HG02763 (cell line): ENCODE data around the gene JTB.
"Not testable (repeated sequence)": the region's sequence is repeated elsewhere in the genome, so short reads cannot be mapped to it uniquely, and the experiment has no call there.

ENCODE experiments used
- ATAC-seq: cut with Tn5 transposase; IDR thresholded peaks from one replicate; pipeline ENCODE4 v1.9.1; 2021; ENCODE audit warnings: mild to moderate bottlenecking, moderate library complexity; ENCODE audit not compliant: unreplicated experiment

The JTB gene

DNA sequence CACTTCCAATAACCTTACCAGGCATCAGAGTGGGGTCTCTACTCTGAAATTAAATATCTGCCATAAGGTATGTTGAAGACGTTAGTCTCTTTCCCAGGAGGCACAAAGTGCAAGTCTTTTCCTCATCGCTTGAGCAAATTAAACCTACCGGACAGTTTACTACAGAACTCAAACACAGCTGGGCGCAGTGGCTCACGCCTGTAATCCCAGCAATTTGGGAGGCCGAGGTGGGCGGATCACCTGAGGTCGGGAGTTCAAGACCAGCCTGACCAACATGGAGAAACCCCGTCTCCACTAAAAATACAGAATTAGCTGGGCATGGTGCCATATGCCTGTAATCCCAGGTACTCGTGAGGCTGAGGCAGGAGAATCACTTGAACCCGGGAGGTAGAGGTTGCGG lies 1.6 kb upstream of the JTB start:
- not testable (repeated sequence) for ATAC-seq

DNA sequence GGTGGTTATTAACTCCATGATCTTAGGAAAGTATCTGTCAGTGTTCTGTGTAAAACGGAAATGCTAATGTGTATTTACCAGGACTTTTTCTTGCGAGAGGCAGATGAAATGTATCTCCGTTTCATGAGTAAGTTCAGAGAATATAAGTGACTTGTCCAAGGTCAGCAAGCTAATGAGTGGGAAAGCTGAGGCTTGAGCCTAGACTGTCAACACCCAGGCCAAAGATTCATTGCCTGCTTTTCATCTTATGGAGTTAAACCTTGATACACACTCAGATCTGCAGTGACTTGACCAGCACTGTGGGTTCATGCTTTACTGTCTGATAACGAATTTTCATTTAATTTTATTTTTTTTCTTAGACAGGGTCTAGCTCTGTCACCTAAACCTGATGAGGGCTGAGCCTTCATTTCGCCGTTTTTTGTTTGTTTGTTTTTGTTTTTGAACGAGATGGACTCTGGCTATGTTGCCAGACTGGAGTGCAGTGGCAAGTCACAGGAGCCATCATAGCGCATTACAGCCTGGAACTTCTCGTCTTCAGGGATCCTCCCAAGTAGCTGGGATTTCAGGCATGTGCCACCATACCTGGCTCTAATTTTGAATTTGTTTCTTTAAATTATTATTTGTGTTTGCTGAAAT lies 918 bp upstream of the JTB start:
- ATAC-seq = no peak

DNA sequence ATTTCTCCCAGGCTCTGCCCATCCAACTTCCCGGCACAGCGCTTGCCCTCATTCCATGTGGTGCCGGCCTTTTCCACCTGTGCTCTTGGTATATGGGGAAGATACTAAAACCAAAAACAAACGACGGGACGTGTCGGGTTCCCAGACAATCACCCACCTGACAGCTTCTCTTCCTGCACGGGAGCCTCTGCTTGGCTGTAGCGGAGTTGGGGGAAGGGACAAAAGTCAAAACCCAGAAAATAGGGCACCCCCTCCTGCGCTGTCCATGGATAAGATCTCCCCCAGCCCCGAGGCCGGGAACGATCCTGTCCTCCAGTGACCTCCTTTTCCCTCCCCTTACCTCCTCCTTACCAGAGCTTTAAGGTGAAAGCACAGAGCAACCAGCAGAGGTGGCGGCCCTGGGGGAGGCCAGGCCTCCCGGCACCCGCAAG lies 640 bp downstream of the JTB start:
- ATAC-seq = no peak

DNA sequence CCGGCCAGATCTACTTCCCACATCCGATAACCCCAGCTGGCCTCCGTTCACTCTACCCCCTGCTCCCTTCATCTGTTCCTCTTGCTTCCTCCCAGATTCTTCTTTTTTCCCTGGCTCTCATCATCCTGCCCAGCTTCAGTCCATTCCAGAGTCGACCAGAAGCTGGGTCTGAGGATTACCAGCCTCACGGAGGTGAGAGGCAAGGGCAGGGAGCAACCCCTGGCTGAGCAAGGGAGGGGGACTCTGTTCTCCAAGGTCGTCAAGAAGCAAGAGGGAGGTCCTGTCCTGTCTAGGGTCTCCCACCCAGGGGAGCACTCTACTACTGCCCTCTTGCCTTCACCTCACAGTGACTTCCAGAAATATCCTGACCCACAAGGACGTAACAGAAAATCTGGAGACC lies 3.9 kb downstream of the JTB start:
- ATAC-seq = no peak

DNA sequence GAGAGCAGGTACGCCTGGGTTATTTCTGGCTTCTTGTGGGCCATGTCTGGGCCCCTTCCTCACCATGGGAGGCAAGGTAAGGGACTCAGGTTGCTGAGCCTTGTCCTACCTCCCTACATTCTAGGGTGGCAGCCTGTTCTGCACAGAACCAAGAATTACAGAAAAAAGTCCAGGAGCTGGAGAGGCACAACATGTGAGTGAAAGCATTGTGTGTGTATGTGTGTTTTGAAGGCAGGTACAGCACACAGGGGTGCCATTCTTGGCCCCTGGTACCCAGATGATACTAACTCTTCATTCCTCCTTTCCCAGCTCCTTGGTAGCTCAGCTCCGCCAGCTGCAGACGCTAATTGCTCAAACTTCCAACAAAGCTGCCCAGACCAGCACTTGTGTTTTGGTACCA lies 4.4 kb downstream of the JTB start:
- no peak for ATAC-seq

DNA sequence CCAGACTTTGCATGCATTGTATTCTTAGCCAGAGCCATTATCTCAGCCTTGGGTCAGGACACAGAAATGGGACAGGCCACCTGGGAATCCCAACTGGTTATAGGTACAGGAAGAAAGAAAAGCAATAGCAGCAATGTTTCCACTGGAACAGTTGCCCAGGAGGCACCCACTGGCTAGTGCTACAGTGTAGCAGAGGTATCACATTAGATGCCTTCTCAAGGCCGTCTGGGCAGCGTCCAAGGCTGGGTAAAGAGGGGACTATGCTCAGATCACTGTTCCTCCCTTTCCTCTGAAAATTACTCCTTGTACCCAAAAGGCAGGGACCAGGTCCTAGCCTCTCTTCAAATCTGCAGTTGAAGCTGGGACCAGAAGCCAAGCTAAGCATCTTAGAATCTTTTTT lies 7.1 kb downstream of the JTB start:
- ATAC-seq = no peak

DNA sequence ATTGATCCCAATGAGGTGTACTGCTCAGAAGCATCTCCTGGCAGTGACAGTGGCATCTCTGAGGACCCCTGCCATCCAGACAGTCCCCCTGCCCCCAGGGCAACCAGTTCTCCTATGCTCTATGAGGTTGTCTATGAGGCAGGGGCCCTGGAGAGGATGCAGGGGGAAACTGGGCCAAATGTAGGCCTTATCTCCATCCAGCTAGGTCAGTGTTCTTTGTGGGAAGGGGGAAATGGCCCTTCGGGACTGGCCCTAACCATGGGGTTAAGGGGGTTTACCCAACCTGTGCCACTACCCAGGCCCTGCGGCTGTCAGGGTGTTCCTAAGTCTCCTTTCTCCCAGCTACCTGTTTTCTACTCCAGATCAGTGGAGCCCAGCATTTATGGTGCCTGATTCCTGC lies 8.5 kb downstream of the JTB start:
- ATAC-seq = no peak

DNA sequence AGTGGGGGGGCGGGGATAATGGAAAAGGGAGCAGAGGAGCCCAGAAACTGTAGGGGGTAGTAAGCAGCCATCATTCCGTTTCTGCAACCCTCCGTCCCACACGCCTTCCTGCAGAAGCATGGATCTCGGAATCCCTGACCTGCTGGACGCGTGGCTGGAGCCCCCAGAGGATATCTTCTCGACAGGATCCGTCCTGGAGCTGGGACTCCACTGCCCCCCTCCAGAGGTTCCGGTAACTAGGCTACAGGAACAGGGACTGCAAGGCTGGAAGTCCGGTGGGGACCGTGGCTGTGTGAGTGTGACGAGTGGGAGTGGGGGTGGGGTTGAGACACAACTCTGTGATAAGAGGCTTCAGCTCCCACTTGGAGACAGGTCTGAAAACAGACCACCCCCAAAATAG lies 9.1 kb downstream of the JTB start:
- ATAC-seq = no peak

DNA sequence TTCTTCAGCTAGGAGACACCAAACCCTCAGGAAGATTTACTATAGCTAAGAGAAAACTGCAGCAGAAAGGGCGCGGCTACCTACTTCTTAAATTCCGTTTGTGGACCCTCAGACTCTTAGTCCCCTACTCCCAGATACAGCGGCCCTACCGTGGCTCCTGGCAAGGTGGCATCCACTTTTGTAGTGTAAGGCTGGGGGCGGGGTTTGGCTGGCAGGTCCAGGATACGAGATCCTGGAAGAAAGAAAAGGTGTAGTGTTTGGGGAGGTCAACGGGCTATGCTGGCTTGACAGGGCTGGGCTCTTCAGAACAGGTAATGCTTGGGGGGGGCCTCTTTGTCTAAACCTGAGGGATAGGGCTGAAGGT lies 9.5 kb downstream of the JTB start:
- no peak for ATAC-seq

DNA sequence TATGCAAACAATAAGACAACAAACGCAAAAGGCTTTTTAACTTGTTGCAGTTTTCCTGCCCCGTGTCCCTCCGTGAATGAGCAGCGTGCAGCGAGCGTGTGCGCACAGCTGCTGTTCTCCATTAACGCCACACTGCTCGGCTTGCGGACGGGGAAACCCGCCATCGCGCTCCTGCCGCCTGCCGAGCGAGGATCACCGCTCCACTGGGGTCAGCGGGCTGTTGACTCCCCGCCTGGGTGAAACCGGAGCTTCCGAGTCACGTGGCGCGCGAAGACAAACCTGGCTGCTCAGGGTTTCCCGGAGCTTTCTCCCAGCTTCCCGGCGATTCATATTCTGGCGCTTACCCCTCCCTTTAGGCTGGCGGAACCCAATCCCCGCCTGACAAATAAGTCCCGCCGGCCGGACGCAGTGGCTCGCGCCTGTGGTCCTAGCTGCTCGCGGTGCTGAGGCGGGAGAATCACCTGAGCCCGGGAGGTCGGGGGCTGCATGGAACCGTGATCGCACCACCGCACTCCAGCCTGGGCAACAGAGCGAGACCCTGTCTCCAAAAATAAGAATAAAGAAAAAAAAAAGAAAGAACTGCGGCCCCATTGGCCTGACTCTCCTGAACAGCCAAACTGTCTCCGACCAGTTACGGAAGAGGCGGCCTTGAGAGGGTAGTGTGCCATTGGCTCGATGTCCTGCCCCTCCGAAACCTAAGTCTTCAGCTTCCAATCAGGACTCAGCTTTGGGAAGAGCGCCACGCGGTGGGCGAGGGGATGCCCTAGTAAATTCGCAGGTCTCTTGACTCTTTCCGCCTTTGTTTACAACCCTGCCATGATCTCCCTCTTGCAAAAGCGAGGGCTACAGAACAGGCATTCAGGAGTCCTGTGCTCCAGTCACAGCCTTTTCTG lies 10.1 kb downstream of the JTB start, which contains the start of gene CREB3L4:
CREB3L4 (plus strand) TSS at position 796 of the 893 bp plus-strand sequence. CDS start 624 bp downstream, outside the sequence.
- peak; percentile 59 for ATAC-seq

DNA sequence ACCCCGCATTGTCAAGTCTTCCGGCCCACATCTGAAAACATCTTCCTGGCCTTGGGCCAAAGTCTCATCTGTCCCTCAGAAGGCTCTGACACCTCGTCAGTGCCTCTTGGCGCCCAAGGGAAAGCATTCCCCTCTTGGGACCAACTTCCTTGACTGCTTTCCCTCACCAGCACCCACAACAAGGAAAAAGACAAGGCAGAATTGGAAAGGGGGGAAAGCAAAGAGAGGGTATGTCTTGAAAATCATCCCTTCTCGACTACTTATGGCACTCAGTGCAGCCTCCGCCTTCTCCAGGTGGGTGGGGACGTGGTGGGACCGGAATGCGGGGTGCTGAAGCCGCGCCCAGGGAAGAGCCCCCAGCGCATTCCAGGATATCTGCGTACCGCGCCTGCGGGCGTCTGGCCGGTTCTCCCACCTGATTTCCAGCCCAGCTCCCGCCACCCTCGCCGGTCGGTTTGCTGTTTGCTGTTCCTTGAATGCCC lies 13.6 kb downstream of the JTB start:
- peak; percentile 4 for ATAC-seq

DNA sequence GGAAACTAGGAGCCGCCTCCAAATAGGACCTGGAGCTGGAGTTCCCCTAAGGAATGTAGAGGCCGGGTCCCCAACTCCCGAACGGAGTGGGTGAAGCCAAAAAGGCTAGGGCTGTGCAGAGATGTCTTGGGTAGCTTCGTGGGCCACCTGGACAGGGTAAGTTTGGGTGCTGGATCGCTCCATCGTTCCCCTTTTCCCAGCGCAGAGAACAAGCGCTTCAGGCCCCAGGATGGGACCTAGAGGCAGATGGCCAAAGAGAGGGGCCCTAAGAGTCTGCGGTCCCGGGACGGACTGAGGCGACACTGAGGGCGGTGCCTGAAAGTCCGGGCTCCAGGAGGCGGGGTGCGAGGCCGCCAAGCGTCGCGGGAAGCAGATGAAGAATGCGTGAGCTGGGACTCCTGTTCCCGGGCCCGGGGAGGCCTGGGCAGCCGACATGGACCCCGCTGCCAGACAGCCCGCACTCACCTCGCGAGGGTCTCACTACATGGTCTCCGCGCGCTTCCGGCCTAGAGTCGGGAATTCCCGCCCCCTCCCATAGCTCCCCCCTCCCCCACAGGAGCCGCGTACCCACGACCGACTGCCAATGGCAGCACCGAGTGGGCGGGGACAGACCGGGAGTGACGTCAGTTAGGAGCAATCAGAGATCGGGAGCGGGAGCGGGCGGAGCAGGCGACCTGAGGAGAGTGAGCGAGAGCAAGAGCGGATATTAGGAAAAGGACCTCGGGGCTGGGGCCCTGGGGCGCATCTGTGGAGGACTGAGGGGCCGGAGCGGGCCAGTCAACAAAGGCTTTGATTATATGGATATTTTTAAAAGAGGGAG lies 14.2 kb downstream of the JTB start, which contains the start of gene SLC39A1:
SLC39A1 (minus strand) TSS at position 508 of the 820 bp plus-strand sequence. CDS start 822 bp downstream, outside the sequence.
- peak; percentile 48 for ATAC-seq

DNA sequence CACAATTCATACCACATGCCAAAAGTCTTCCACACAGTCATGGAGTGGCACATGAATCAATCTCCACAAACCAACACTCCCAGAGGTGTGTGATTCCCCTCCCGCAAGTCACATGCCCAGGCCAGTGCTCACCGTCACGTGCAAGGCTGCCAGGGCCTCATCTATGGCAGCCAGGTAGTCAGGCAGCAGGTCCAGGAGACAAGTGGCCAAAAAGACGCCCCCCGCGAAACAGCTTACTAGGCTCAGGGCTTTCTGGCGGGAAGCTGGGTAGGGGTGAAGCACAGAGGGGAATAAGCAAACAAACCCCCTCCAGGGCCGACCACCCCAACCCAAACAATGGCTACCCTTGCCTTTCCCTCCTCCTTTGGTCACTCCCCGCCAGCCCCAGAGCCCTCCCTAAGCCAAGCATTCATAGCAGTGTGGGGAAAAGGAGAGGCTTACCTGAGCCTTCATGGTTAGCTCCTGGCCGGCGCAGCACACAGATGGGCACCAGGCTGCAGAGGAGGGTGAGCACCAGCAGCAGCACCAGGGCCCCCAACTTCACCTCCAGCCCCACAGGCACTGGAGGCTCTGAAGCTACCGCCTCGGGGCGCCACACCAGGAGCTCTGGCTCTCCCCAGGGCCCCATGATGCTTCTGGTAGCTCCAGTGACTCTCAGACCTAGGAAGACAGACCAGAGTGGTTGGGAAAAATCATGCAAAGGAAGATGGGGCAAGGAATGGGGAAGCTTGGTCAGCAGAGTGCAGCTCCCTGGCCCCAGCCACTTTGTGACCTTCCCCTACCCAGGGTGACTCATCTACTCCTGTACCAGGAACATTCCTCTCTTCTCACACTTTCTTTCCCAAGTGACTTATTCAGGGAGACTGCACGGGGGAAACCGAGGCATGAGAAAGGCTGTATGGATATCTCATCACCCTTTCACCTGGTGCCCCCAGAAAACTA lies 15.1 kb downstream of the JTB start:
- no peak for ATAC-seq

DNA sequence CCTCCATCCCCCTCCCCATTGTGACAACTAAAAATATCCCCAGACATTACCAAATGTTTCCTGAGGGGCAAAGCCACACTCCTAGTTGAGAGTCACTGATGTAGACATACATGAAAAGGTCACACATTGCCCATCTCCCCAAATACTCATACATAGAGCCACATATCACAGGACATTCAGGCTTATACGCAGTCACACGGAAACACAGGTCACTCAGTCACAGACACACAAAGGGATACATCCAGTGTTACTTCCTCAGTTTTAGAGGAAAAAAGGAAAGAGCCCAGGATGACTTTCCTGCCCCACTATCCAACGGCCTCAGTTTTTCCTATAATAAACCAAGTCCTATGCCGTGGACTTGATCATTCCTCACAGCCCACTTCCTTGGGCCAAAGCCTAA lies 16.1 kb downstream of the JTB start:
- ATAC-seq = no peak

DNA sequence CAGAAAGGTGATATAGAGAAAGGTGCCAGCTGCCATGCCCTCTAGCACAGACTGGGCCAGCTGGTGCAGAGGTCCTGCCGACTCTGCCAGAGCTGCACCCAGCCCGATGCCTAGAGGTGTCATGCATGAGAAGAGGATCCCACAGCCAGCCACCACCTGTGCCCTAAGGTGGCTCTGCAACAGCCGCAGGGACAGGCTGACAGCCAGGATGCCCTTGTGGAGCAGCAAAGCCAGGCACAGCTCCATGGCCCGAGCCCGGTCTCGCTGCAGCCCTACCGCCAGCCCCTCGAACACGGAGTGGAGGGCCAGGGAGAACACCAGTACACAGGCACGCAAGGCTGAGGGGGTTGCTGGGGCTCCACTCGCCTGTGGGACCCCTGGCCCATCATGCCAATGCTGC lies 17.3 kb downstream of the JTB start:
- ATAC-seq = no peak

DNA sequence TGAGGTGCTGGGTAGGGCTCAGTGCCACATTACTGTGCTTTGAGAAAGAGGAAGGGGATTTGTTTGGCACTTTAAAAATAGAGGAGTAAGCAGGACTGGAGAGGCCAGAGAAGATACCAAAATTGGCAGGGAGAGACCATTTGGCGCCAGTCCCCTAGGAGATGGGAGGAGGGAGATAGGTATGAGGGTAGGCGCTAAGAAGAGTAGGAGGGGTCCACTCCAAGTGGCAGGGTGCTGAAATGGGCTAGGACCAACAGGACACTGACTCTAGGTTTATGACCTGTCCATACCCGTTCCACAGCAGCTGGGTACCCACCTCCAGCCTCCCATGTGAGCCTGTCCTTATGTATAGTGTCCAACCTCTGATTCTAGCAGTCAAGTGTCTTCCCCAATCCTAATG lies 18.0 kb downstream of the JTB start:
- ATAC-seq = no peak

DNA sequence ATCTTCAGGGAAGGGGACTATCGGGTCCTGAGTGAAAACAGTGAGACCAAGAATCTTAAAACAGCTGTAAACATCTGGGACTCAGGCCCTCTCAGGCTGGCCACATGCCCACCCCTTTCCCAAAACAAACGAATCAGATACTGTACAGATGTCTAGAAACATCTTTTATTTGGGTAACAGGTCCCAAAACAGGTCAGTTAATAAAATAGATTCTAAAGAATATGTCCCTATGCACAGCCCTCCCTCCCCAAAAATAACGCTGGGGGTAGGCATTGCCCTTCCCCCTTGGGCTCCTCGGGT lies 18.6 kb downstream of the JTB start:
- no peak for ATAC-seq

DNA sequence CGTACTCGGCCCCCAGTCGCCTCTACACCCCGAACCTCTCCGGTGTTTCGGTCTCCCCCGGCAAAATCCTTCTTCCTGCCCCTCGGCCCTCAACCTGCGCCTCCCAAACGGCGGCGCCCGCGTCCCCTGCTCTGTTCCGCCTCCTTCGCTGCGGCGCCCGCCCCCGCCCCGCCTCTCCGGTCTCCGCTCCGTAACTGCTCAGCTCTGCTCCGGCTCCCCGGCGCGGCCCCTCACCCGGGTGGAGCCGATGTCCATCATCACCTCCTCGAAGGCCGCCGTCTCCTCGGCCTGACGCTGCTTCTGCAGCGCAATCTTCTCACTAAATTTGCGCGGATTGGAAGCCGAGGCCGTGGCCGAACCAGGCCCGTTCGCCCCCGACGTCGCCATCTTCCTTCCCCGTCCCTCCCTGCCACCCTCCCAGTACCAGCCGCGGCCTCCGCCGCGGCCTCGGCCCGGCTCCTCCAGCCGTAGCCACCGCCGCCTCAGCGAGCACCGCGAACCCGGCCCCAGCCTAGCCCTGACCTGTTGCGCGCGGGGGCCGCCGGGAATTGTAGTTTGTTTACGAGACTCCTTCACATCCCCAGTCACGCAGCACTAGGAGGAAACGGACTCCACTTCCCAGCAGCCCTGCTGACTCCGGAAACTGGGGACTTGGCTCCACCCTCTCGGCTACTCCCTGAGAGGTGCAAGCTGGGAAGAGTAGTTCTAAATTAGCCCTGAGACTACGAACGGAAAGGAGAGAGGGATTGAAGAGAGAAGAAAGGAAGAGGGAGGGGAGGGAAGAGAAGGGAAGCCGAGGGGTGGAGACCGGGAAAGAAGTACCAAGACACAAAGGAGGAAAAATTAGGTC lies 19.1 kb downstream of the JTB start, which contains the start of gene CRTC2:
CRTC2 (minus strand) TSS at position 502 of the 850 bp plus-strand sequence; CDS start at position 387, 115 bp downstream.
- ATAC-seq = peak; percentile 73

DNA sequence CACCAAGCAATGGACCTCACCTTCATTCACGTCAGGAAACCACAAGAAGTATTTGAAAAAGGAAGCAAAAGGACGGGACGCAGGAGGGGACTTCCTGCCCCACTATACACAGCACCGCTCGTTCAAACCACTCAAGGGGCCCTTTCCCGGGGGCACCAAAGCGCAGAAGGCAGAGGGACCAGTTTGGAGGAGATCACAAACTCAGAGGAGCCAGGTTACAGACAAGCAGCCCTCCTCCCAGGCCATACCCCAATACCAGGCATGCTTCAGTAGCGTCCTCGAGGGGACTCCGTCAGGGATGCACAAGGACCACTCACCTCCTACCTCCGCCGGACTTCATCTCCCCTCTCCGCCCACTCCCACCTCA lies 19.7 kb downstream of the JTB start:
- peak; percentile 13 for ATAC-seq
